ENCODE measurements around the gene FBXO30.
A peak's percentile ranks its signal among the peaks of the same experiment; 100 is the strongest.

FBXO30 gene

GRCh38 chr6:145787688-145788087 is 26.9 kb downstream of the FBXO30 start:
- Histone ChIP-seq H3K9me2 (replicated peaks; ENCODE audit: insufficient read depth, low read length) (no peaks in the 10 kb centered on the region), H3K27me3 (replicated peaks; ENCODE audit: insufficient read depth, low read length) (no peaks in the 10 kb centered on the region), H2AFZ (ENCODE audit: low read length) (no peak overlapping the region), H4K20me1 (ENCODE audit: insufficient read depth, low read length) (no peaks in the 10 kb centered on the region), H3K4me1 (ENCODE audit: low read length) (peaks cover 8% of the 10 kb centered on the region; the same call in 1 of the 2 replicates), H3F3A (ENCODE audit: insufficient read depth, low read length) (no peaks in the 10 kb centered on the region), H3K9me3 (replicated peaks; ENCODE audit: insufficient read depth, low read length) (no peaks in the 10 kb centered on the region), H3K79me2 (ENCODE audit: low read length) (no peaks in the 10 kb centered on the region), H3K4me3 (ENCODE audit: low read length) (no peak overlapping the region), H3K9ac (ENCODE audit: low read length) (no peak overlapping the region), H3K4me2 (ENCODE audit: low read depth, low read length) (no peak overlapping the region), H3K27ac (ENCODE audit: low read length) (no peak overlapping the region), H3K36me3 (replicated peaks; ENCODE audit: insufficient read depth, low read length) (no peaks in the 10 kb centered on the region)
- TF ChIP-seq EZH2 (optimal IDR thresholded peaks at IDR 0.05; ENCODE audit: low read depth, low read length) (no peak), CTCF (IDR thresholded peaks at IDR 0.05; ENCODE audit: low read length) (no peak), EZH2phosphoT487 (IDR thresholded peaks at IDR 0.05; ENCODE audit: low read length) (no peak)
- DNase-seq = no peak

- peak; percentile 45 for DNase-seq
- no peaks in the 10 kb centered on the region for H3K27me3 ChIP-seq (replicated peaks; ENCODE audit: insufficient read depth, low read length)
- TF ChIP-seq EZH2phosphoT487 (IDR thresholded peaks at IDR 0.05; ENCODE audit: low read length) (no peak), EZH2 (optimal IDR thresholded peaks at IDR 0.05; ENCODE audit: low read depth, low read length) (no peak), CTCF (IDR thresholded peaks at IDR 0.05; ENCODE audit: low read length) (no peak)
- H3K9ac ChIP-seq (ENCODE audit: low read length) = no peak overlapping the region
- H3K9me2 ChIP-seq (replicated peaks; ENCODE audit: insufficient read depth, low read length) = no peaks in the 10 kb centered on the region
- H3K9me3 ChIP-seq (replicated peaks; ENCODE audit: insufficient read depth, low read length) = no peaks in the 10 kb centered on the region
- no peak overlapping the region for H3K4me3 ChIP-seq (ENCODE audit: low read length)
- no peak overlapping the region for H3K27ac ChIP-seq (ENCODE audit: low read length)
- no peak overlapping the region for H2AFZ ChIP-seq (ENCODE audit: low read length)
- peaks cover 8% of the 10 kb centered on the region; the same call in 1 of the 2 replicates for H3K4me1 ChIP-seq (ENCODE audit: low read length)
- H3K4me2 ChIP-seq (ENCODE audit: low read depth, low read length) = 0 out of 2 replicates have a peak overlapping the region, but pooled peaks have one; percentile 21
- H3K36me3 ChIP-seq (replicated peaks; ENCODE audit: insufficient read depth, low read length) = no peaks in the 10 kb centered on the region
- no peaks in the 10 kb centered on the region for H4K20me1 ChIP-seq (ENCODE audit: insufficient read depth, low read length)
- H3F3A ChIP-seq (ENCODE audit: insufficient read depth, low read length) = no peaks in the 10 kb centered on the region
- H3K79me2 ChIP-seq (ENCODE audit: low read length) = no peaks in the 10 kb centered on the region
These were observed 29.9 kb downstream of the FBXO30 start for GRCh38 chr6:145784683-145785082.

GRCh38 chr6:145783796-145784195 is 30.8 kb downstream of the FBXO30 start:
- Histone ChIP-seq H3K4me2 (ENCODE audit: low read depth, low read length) (no peak overlapping the region), H3F3A (ENCODE audit: insufficient read depth, low read length) (no peaks in the 10 kb centered on the region), H3K9ac (ENCODE audit: low read length) (no peak overlapping the region), H3K9me2 (replicated peaks; ENCODE audit: insufficient read depth, low read length) (no peaks in the 10 kb centered on the region), H3K27me3 (replicated peaks; ENCODE audit: insufficient read depth, low read length) (no peaks in the 10 kb centered on the region), H3K4me3 (ENCODE audit: low read length) (no peak overlapping the region), H3K4me1 (ENCODE audit: low read length) (peaks cover 8% of the 10 kb centered on the region; the same call in 1 of the 2 replicates), H3K9me3 (replicated peaks; ENCODE audit: insufficient read depth, low read length) (no peaks in the 10 kb centered on the region), H3K79me2 (ENCODE audit: low read length) (no peaks in the 10 kb centered on the region), H3K27ac (ENCODE audit: low read length) (no peak overlapping the region), H4K20me1 (ENCODE audit: insufficient read depth, low read length) (no peaks in the 10 kb centered on the region), H3K36me3 (replicated peaks; ENCODE audit: insufficient read depth, low read length) (no peaks in the 10 kb centered on the region), H2AFZ (ENCODE audit: low read length) (no peak overlapping the region)
- no peak for DNase-seq
- TF ChIP-seq CTCF (IDR thresholded peaks at IDR 0.05; ENCODE audit: low read length) (no peak), EZH2 (optimal IDR thresholded peaks at IDR 0.05; ENCODE audit: low read depth, low read length) (no peak), EZH2phosphoT487 (IDR thresholded peaks at IDR 0.05; ENCODE audit: low read length) (no peak)
